ENCODE results near the gene CSMD2. TPM values are rescaled to one million over a fixed set of nuclear protein-coding genes. Genes with fewer than 3 reads are reported as not detected.

The CSMD2 gene
- total RNA-seq, 1 donor from 2014 or later = 0.98 TPM

- DNase-seq (ENCODE audit: low read depth) = no peak
- H3K4me3 ChIP-seq (ENCODE audit: low read depth, low read length) = no peak overlapping the region
- no peak for TF ChIP-seq CTCF (conservative IDR thresholded peaks at IDR 0.05; ENCODE audit: low read depth, low read length)
Observed at GRCh38 chr1:33844166-33844565, 320.9 kb downstream of the CSMD2 start.

- DNase-seq (ENCODE audit: low read depth) = no peak
Observed at GRCh38 chr1:33842348-33842747, 322.7 kb downstream of the CSMD2 start.

GRCh38 chr1:33841494-33841893 lies 323.5 kb downstream of the CSMD2 start:
- TF ChIP-seq CTCF (conservative IDR thresholded peaks at IDR 0.05; ENCODE audit: low read depth, low read length) = no peak
- H3K4me3 ChIP-seq (ENCODE audit: low read depth, low read length) = no peak overlapping the region
- no peak for DNase-seq (ENCODE audit: low read depth)

More at GRCh38 chr1:33842348-33842747, 322.7 kb downstream of the CSMD2 start:
- H3K4me3 ChIP-seq (ENCODE audit: low read depth, low read length) = no peak overlapping the region
- TF ChIP-seq CTCF (conservative IDR thresholded peaks at IDR 0.05; ENCODE audit: low read depth, low read length) = peak; percentile 26

GRCh38 chr1:33837635-33838034 lies 327.4 kb downstream of the CSMD2 start:
- H3K4me3 ChIP-seq (ENCODE audit: low read depth, low read length) = no peak overlapping the region
- TF ChIP-seq CTCF (conservative IDR thresholded peaks at IDR 0.05; ENCODE audit: low read depth, low read length) = no peak
- DNase-seq (ENCODE audit: low read depth) = no peak

- no peak for DNase-seq (ENCODE audit: low read depth)
- no peak for TF ChIP-seq CTCF (conservative IDR thresholded peaks at IDR 0.05; ENCODE audit: low read depth, low read length)
Observed at GRCh38 chr1:33836911-33837310, 328.1 kb downstream of the CSMD2 start.

GRCh38 chr1:33828654-33829053 lies 336.4 kb downstream of the CSMD2 start:
- H3K4me3 ChIP-seq (ENCODE audit: low read depth, low read length) = no peak overlapping the region
- no peak for DNase-seq (ENCODE audit: low read depth)
- no peak for TF ChIP-seq CTCF (conservative IDR thresholded peaks at IDR 0.05; ENCODE audit: low read depth, low read length)

More at GRCh38 chr1:33836911-33837310, 328.1 kb downstream of the CSMD2 start:
- no peak overlapping the region for H3K4me3 ChIP-seq (ENCODE audit: low read depth, low read length)

GRCh38 chr1:33828059-33828458 lies 337.0 kb downstream of the CSMD2 start:
- no peak overlapping the region for H3K4me3 ChIP-seq (ENCODE audit: low read depth, low read length)
- DNase-seq (ENCODE audit: low read depth) = no peak
- TF ChIP-seq CTCF (conservative IDR thresholded peaks at IDR 0.05; ENCODE audit: low read depth, low read length) = no peak
